Activated naive CD4-positive, alpha-beta T cell treated with anti-CD3 and anti-CD28 coated beads, Interleukin-2, amount 10 ng/mL, durations not matched to agents 7 days and 5 days (primary cell): ENCODE measurements around the gene HDHD5.

Experiments used
- CTCF ChIA-PET: fragments of 350-600 bp; sonication (Branson Sonifier 250); formaldehyde crosslinking; loops from one replicate; lab custom pipeline; 2021; ENCODE audit warnings: antibody characterized with exemption; lab: Charles Lee
- DNase-seq: peaks from one replicate; pipeline ENCODE4 v3.0.0-alpha.2; 2020
- H3K27ac Mint-ChIP-seq: one replicate; pipeline ENCODE4 v1.8.0; 2021; ENCODE audit warnings: mild to moderate bottlenecking, moderate library complexity, mixed read lengths
- H3K27me3 Mint-ChIP-seq: one replicate; pipeline ENCODE4 v1.8.0; 2021; ENCODE audit warnings: mild to moderate bottlenecking, mixed read lengths
- H3K36me3 Mint-ChIP-seq: one replicate; pipeline ENCODE4 v1.8.0; 2021; ENCODE audit warnings: mixed read lengths
- H3K4me1 Mint-ChIP-seq: one replicate; pipeline ENCODE4 v1.8.0; 2021; ENCODE audit warnings: mixed read lengths
- H3K4me3 Mint-ChIP-seq: one replicate; pipeline ENCODE4 v1.8.0; 2021; ENCODE audit warnings: mild to moderate bottlenecking, moderate library complexity, mixed read lengths
- H3K9me3 Mint-ChIP-seq: one replicate; pipeline ENCODE4 v1.8.0; 2021; ENCODE audit warnings: mixed read lengths

HDHD5 gene

DNA sequence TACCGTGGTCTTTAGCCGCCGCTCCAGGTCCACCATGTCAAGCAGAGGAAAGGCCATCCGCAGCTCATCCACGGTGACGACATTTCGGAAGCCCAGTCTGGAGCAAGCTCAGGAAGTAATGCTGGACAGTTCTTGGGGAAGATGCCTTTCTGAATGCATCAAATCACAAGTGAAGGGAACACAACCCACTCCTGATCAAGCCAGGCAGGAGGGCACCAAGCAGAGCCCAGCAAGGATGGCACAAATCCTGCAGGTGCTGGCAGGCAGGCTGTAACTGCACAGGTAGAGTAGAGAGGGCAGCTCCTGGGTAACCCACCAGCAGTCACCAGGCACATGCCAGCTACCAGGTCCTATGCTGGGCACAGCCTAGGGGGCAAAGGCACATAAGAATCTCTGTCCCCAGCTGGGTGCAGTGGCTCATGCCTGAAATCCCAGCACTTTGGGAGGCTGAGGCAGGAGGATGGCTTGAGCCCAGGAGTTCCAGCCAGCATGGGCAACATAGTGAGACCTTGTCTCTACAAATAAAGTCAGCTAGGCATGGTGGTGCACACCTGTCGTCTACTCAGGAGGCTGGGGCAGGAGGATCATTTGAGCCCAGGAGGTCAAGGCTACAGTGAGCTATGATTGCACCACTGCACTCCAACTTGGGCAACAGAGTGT is 13.9 kb downstream of the HDHD5 start:
- Mint-ChIP-seq H3K4me3 (no peak overlapping the region), H3K4me1 (peaks cover 2% of the 10 kb centered on the region), H3K27me3 (no peaks in the 10 kb centered on the region), H3K27ac (no peak overlapping the region), H3K36me3 (peaks cover 30% of the 10 kb centered on the region), H3K9me3 (no peaks in the 10 kb centered on the region)
- DNase-seq, result no peak
- CTCF ChIA-PET, result interaction anchor here (0.6 to 0.8 kb wide), 2 partner anchors 71 to 1788 kb away, joined by 3 read pairs; no protein-coding TSS in a partner anchor

DNA sequence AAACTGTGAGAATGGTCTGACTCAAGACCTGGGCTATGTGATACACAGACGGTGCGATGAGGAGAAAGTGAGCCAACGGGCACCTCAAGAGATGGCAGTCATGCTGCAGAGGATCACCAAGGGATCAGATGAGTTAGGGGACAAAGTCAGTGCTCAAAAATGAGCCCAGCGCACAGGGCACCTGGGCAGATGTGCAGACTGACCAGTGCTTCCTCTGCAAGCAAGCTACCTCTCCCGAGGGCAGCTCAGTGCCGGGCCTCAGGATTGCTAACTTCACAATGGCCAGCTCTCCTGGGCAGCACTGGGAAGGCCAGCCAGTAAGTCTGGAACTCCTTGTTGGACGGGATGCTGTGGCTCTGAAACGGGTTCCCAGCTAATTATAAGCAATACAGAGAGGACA is 15.3 kb downstream of the HDHD5 start:
- H3K36me3 Mint-ChIP-seq, result peaks cover 31% of the 10 kb centered on the region

DNA sequence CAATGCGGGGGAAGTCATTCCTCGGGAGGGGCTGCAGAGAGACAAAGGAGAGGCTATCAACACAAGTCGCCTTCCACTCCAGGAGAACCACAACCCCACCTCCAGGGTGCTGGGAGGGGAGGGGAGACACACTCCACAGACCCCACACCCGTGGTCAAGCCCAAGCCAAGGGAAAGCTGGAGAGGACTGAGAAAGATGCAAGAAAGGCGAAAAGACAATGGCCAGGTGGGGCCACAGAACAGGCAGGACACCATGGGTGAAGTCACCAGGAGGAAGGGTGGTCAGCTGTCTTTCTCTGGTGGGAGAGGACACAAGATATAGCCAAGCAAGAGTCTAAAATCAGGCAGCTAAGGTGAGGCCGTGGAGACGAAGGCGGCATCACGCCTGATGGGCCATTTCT is 16.0 kb downstream of the HDHD5 start:
- CTCF ChIA-PET, result interaction anchor here (0.7 to 1.2 kb wide), 2 partner anchors 15 to 31 kb away, joined by 3 to 4 read pairs; no protein-coding TSS in a partner anchor
- peaks cover 31% of the 10 kb centered on the region for H3K36me3 Mint-ChIP-seq
- no peak overlapping the region for H3K27ac Mint-ChIP-seq

More for the DNA sequence above, 15.3 kb downstream of the HDHD5 start:
- no peak for DNase-seq
- no peaks in the 10 kb centered on the region for H3K9me3 Mint-ChIP-seq
- CTCF ChIA-PET, result no interaction called here
- no peaks in the 10 kb centered on the region for H3K27me3 Mint-ChIP-seq
- no peak overlapping the region for H3K27ac Mint-ChIP-seq
- no peak overlapping the region for H3K4me3 Mint-ChIP-seq
- no peaks in the 10 kb centered on the region for H3K4me1 Mint-ChIP-seq

GRCh38 chr22:17140826-17141766 is 18.0 kb downstream of the HDHD5 start:
- H3K36me3 Mint-ChIP-seq, result peaks cover 27% of the 10 kb centered on the region
- no peaks in the 10 kb centered on the region for H3K4me1 Mint-ChIP-seq
- DNase-seq, result no peak
- CTCF ChIA-PET, result no interaction called here
- no peak overlapping the region for H3K4me3 Mint-ChIP-seq
- no peak overlapping the region for H3K27ac Mint-ChIP-seq
- H3K27me3 Mint-ChIP-seq, result no peaks in the 10 kb centered on the region
- H3K9me3 Mint-ChIP-seq, result no peaks in the 10 kb centered on the region

More for the DNA sequence above, 16.0 kb downstream of the HDHD5 start:
- Mint-ChIP-seq H3K9me3 (no peaks in the 10 kb centered on the region), H3K27me3 (no peaks in the 10 kb centered on the region), H3K4me1 (no peaks in the 10 kb centered on the region), H3K4me3 (no peak overlapping the region)
- DNase-seq, result no peak

DNA sequence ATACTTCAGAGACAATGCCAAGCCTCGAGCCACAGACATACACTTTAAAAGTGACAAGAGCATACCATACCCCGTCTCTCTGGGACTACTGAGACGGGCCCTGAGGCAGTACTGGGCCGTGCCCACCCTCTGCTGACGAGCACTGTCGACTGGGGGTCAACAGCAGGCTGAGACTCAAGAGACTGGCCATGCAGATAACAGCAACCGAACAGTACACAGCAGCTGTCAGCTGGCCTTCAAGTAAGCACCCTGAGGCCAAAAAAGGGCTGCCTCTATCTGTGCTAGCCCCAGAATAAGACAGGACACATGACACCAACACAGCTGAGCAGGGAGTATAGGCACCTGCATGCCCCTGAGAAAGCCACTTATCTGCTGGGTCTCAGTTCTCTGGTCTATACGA is 19.1 kb downstream of the HDHD5 start:
- Mint-ChIP-seq H3K27me3 (no peaks in the 10 kb centered on the region), H3K4me3 (no peak overlapping the region), H3K4me1 (no peaks in the 10 kb centered on the region), H3K27ac (no peak overlapping the region), H3K36me3 (peaks cover 27% of the 10 kb centered on the region), H3K9me3 (no peaks in the 10 kb centered on the region)
- CTCF ChIA-PET, result no interaction called here
- no peak for DNase-seq

DNA sequence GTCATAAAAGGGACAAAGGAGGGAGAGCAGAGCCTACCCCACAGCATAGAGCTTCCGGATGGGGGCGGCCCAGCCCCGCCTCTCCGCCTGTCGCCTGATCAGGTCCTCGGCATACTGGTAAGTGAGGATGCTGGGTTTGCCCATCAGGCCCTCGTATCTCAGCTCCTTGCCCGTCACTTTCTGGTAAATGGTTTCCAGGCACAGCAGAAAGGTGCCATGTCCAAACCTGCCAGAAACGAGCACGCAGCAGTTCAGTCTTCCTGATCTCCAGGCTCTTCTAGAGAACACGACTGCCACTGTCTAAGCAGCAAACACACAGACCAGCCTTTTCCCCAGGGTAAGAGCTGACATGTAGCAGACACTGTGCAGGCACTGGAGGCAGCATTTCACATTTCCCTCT is 20.6 kb downstream of the HDHD5 start:
- CTCF ChIA-PET, result no interaction called here
- H3K27ac Mint-ChIP-seq, result no peak overlapping the region

DNA sequence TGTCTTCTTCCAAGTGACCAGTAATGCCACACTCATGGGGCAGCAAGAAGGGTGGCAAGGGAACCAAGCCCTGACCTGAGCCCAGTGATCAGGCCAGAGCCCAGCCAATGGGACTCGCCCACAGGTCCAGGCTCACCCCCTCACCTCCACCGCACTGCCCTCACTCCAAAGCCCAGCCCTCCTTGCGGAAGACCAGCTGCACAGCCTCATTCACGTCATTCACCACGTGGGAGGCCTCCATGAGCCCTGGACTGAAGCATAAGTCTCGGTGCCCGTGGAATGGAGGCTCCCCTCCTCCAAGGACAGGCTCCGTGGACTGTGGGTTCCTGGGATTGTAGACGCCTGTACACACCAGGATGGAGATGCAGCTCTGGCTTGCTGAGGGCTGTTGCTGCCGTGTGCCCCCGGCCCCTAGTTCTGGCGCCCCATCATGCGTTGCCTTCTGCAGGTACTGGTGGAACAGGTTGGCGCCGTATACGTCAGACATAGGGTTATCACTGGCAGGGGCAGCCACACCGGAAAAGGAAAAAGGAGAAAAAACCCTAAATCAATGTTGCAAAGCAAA is 21.1 kb downstream of the HDHD5 start:
- CTCF ChIA-PET, result no interaction called here
- no peak overlapping the region for H3K27ac Mint-ChIP-seq
- peaks cover 26% of the 10 kb centered on the region for H3K36me3 Mint-ChIP-seq
- H3K4me1 Mint-ChIP-seq, result no peaks in the 10 kb centered on the region
- H3K4me3 Mint-ChIP-seq, result no peak overlapping the region
- H3K27me3 Mint-ChIP-seq, result no peaks in the 10 kb centered on the region
- DNase-seq, result no peak
- H3K9me3 Mint-ChIP-seq, result no peaks in the 10 kb centered on the region

More for the DNA sequence above, 20.6 kb downstream of the HDHD5 start:
- Mint-ChIP-seq H3K36me3 (peaks cover 29% of the 10 kb centered on the region), H3K27me3 (no peaks in the 10 kb centered on the region), H3K9me3 (no peaks in the 10 kb centered on the region), H3K4me3 (no peak overlapping the region), H3K4me1 (no peaks in the 10 kb centered on the region)
- DNase-seq, result no peak

DNA sequence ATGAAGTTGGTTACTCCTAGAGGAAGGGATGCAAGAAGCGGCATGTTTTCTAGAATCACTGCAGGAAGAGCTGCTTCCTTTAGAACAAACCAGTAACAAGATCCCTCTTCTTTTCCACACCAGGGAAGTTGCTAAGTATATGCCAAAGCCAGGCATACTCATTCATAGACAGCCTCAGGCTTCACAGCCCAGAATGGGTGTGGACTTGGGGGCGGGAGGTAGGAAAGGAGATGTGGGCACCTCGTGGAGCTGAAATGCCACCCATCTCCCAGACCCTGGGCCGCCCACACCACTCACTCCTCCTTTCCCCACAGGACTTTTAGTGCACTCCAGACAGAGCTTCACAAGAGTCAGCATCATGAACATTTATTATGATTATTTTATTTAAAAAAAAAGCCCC is 21.9 kb downstream of the HDHD5 start:
- no peaks in the 10 kb centered on the region for H3K9me3 Mint-ChIP-seq
- no peak overlapping the region for H3K27ac Mint-ChIP-seq
- H3K36me3 Mint-ChIP-seq, result peaks cover 20% of the 10 kb centered on the region
- no peak overlapping the region for H3K4me3 Mint-ChIP-seq
- H3K4me1 Mint-ChIP-seq, result no peaks in the 10 kb centered on the region
- CTCF ChIA-PET, result no interaction called here
- H3K27me3 Mint-ChIP-seq, result no peaks in the 10 kb centered on the region
- DNase-seq, result no peak

DNA sequence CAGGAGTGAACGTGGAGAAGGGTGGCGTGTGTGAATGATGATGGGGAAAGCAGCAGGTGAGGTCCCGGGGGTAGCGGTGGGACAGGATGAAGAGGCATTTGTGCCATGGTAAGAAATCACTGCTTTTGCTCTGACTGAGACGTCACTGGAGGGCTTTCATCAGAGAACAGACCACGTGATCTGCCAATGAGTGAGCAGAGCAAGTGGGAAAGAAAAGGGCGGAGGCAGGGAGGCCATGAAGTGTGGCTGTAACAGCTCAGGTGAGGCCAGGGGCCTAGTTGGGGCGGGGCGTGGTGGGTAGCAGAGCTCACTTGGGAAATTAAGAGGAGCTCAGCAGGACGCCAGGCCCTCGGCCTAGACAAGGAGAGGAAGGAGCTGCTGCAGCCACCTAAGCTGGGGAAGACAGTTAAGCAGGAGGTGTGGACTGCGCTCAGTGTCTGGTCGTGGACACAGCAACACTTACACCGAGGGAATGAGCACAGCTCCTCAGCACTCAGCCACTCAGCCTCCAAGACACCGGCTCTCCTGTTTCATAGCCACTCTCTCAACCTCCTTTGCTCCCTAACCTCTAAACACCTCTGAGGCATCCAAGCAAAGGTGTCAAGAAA is 23.8 kb downstream of the HDHD5 start:
- peak overlapping the region; percentile 21 for H3K27ac Mint-ChIP-seq
- H3K9me3 Mint-ChIP-seq, result no peaks in the 10 kb centered on the region
- no peak overlapping the region for H3K4me3 Mint-ChIP-seq
- DNase-seq, result no peak
- peaks cover 11% of the 10 kb centered on the region for H3K36me3 Mint-ChIP-seq
- no peaks in the 10 kb centered on the region for H3K27me3 Mint-ChIP-seq
- no peaks in the 10 kb centered on the region for H3K4me1 Mint-ChIP-seq
- CTCF ChIA-PET, result no interaction called here

DNA sequence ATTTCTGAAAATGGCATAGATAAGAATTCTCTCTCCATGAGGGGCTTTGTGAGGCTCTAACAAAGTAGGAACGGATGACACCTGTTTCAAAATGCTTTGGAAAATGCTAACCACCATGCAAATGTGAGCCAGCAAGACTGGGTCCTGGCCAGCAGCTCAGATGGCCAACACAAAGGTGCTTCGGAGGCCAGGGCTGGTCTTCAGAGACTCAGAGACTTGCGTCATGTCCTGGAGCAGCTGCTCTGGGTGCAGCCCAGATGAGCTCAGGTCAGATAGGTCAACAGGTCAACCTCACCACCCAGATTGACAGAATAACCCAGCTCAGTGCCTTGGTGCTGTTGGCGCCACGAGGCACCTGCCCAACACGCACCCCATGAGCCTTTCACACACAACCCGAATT is 25.9 kb downstream of the HDHD5 start:
- Mint-ChIP-seq H3K4me3 (no peak overlapping the region), H3K27me3 (peaks cover 2% of the 10 kb centered on the region)

DNA sequence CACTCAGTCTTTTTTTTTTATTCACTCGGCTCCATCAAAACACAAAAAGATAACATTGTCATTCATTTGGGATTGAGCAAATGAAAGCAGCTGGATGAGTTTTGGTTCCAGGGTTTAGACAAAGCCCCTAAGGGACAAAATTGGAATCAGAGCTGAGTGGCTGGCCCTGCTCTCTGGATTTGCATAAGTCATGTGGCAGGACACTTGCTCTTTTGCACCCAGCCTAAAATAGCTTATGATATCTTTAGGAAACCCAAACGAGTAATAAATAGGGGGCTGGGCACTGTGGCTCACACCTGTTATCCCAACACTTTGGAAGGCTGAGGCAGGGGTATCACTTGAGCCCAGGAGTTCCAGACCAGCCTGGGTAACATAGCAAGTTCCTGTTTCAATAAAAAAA is 27.0 kb downstream of the HDHD5 start:
- no peak overlapping the region for H3K27ac Mint-ChIP-seq
- peaks cover 10% of the 10 kb centered on the region for H3K27me3 Mint-ChIP-seq
- no peak for DNase-seq
- H3K9me3 Mint-ChIP-seq, result no peaks in the 10 kb centered on the region
- no peaks in the 10 kb centered on the region for H3K4me1 Mint-ChIP-seq
- peaks cover 3% of the 10 kb centered on the region for H3K36me3 Mint-ChIP-seq
- no peak overlapping the region for H3K4me3 Mint-ChIP-seq
- CTCF ChIA-PET, result interaction anchor here (1.3 kb wide), 1 partner anchor 40 kb away, joined by 4 read pairs; no protein-coding TSS in a partner anchor

More for the DNA sequence above, 25.9 kb downstream of the HDHD5 start:
- Mint-ChIP-seq H3K4me1 (no peaks in the 10 kb centered on the region), H3K36me3 (peaks cover 5% of the 10 kb centered on the region), H3K27ac (no peak overlapping the region), H3K9me3 (no peaks in the 10 kb centered on the region)
- no peak for DNase-seq
- CTCF ChIA-PET, result no interaction called here

GRCh38 chr22:17131686-17132085 is 27.4 kb downstream of the HDHD5 start:
- Mint-ChIP-seq H3K9me3 (no peaks in the 10 kb centered on the region), H3K27ac (no peak overlapping the region), H3K4me3 (no peak overlapping the region), H3K36me3 (peaks cover 3% of the 10 kb centered on the region), H3K4me1 (no peaks in the 10 kb centered on the region), H3K27me3 (peaks cover 10% of the 10 kb centered on the region)
- CTCF ChIA-PET, result interaction anchor here (1.3 kb wide), 1 partner anchor 40 kb away, joined by 4 read pairs; no protein-coding TSS in a partner anchor
- DNase-seq, result no peak

- Mint-ChIP-seq H3K36me3 (peaks cover 3% of the 10 kb centered on the region), H3K4me3 (no peak overlapping the region), H3K27me3 (peaks cover 10% of the 10 kb centered on the region), H3K27ac (no peak overlapping the region), H3K9me3 (no peaks in the 10 kb centered on the region), H3K4me1 (no peaks in the 10 kb centered on the region)
- CTCF ChIA-PET, result no interaction called here
- DNase-seq, result no peak
Measured at GRCh38 chr22:17130199-17130598, 28.9 kb downstream of the HDHD5 start.
